GM12874 (cell line): ENCODE results near the gene FAM13A.

Experiments used
- TF ChIP-seq, protein P1 (sequence below): IDR thresholded peaks from 2 replicates; pipeline ENCODE4 v1.5.1; 2011; ENCODE audit warnings: low read depth, mild to moderate bottlenecking, control low read depth, low read length, moderate library complexity; ENCODE audit not compliant: insufficient read depth

Gene FAM13A

DNA sequence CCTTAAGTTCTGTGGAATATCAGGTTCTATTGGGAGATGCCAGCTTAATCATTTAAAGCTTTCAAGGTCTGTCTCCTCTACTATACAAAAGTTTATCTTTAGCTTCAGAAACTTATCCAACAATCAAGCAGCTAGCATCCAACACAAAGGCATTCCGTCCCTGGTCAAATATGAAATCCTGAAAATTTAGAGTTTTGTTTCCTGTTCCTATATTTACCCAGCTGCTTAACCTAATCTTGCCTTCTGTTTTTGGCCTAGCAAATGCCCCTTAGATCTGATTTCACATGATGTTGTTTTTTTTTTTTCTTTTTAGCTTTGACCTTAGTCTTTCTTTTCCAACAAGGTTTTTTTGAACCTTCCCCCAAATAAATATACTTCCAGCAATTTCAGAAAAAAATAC, 33.8 kb downstream of the FAM13A start:
- TF ChIP-seq, protein P1, sequence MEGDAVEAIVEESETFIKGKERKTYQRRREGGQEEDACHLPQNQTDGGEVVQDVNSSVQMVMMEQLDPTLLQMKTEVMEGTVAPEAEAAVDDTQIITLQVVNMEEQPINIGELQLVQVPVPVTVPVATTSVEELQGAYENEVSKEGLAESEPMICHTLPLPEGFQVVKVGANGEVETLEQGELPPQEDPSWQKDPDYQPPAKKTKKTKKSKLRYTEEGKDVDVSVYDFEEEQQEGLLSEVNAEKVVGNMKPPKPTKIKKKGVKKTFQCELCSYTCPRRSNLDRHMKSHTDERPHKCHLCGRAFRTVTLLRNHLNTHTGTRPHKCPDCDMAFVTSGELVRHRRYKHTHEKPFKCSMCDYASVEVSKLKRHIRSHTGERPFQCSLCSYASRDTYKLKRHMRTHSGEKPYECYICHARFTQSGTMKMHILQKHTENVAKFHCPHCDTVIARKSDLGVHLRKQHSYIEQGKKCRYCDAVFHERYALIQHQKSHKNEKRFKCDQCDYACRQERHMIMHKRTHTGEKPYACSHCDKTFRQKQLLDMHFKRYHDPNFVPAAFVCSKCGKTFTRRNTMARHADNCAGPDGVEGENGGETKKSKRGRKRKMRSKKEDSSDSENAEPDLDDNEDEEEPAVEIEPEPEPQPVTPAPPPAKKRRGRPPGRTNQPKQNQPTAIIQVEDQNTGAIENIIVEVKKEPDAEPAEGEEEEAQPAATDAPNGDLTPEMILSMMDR: no peak

DNA sequence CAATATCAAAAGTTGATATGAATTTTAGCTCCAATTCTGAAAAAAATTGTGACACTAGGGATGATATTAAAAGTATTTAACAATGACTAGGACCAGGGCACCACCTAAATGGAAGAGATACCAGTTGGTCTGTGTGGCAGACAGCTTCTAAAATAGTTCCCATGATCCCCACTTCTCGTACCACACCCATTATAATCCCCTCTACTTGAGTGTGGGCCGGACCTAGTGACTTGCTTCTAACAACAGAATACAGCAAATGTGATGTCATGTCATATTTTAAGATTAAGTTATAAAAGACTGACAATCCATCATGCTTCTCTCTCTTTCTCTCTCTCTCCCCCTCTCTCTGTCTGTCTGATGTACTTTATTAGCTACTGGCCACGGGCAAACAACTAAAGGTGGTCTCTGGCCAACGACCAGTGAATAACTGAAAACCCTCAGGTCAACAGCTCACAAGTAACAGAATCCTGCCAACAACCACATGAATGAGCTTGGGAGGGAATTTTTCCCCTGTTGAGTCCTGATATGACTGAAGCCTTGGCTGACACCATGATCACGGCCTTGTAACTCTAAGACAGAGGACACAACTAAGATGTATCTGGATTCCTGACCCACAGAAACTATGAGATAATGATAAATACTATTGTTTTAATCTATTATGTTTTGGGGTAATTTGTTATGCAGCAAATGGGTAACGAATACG, 34.4 kb downstream of the FAM13A start:
- TF ChIP-seq, protein P1: no peak

DNA sequence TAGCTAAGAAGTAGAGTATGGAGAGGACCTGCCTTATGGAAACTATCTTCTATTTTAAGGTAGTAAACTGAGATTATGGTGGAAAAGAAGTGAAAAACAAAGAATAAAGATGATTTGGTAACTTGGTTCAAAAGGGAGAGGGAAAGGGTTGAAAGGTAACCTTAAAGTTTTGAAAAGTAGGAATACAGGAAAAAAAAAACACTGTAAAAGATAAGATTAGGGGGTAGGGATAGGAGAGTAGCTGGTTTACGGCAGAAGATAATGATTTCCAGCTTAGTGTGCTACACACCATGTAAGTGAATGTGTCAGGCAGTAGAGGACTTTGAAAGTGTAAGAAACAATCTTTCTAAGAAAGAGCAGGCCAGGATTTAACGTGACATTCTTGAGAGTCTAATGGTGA, 35.3 kb downstream of the FAM13A start:
- TF ChIP-seq, protein P1: no peak

DNA sequence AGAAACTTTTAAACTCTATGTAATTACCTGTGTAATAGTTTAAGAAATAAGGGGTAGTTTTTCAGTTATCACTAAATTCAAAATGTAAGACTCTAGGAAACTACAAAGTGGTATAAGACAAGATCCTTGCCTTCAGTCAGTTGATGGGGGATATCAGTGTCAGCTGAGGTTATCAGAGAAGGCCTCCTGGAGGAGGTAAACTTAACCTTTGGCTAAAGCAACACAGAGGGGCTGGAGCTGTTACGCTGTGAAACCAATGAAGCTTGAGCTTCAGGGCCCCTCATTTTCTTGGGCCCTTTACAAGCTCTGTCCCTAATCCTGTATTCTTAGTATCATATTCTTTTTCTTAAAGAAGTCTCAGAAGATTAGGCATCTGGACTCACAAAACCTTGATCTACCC, 35.9 kb downstream of the FAM13A start:
- TF ChIP-seq, protein P1: no peak

DNA sequence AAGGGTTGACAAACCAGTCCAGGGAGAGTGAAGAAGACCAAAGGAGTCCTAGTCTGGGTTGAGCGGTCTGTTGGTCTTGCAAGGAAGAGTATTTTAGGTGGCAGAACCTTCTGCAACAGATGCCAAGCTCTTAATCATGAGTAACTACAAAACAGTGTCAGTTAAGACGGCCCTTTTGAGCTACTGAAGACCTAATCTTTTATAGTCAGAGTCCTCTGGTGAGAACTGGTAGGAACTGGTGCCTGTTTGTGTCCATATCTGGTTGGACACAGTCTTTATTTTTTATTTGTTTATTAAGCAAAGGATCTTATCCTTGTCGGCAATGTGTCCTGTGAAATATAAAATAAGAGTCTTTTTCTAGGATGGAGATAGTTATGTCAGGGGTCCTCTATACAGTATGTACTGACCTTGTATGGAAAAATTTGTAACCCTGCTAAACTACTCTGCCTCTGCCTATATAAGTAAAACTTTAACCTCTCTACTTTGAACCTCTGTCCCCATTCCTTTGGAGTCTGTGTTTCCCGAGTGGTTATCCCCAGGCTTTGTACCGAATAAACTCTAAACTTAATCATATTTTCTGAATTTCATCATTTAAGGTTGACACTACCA, 47.1 kb downstream of the FAM13A start:
- TF ChIP-seq, protein P1: no peak

DNA sequence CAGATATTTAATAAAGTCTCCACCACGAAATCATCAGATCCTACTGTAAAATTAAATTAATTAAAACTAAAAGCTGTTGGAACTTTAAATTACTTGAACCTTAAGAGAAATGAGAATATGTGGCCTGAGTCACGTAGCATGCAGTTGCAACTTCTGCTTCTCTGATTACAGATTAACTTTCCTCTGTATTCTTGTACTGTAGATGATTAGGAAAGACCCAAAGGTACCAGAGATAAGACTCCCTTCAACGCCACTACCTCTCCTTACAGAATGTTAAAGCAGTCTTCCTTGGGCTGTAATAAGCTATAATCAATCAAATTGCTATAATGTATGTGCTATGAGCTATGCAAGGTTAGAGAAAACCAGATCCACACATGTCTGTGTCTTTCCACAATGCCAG, 47.9 kb downstream of the FAM13A start:
- TF ChIP-seq, protein P1: no peak

DNA sequence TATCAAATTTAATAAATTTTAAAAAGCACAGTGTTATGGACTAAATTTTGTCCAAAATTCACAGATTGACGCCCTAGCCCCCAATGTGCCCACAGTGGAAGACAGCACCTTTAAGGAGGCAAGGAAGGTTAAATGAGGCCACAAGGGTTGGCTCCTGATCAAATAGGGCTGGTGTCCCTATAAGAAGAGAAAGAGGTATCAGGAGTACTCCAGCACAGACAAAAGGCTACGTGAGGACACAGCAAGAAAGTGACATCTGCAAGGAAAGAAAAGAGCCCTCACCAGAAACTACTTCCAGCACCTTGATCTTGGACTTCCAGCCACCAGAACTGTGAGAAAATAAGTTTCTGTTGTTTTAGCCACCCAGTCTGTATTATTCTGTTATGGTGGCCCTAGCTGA, 48.8 kb downstream of the FAM13A start:
- TF ChIP-seq, protein P1: no peak
